ENCODE data around the gene ACAP3.

The ACAP3 gene

DNA sequence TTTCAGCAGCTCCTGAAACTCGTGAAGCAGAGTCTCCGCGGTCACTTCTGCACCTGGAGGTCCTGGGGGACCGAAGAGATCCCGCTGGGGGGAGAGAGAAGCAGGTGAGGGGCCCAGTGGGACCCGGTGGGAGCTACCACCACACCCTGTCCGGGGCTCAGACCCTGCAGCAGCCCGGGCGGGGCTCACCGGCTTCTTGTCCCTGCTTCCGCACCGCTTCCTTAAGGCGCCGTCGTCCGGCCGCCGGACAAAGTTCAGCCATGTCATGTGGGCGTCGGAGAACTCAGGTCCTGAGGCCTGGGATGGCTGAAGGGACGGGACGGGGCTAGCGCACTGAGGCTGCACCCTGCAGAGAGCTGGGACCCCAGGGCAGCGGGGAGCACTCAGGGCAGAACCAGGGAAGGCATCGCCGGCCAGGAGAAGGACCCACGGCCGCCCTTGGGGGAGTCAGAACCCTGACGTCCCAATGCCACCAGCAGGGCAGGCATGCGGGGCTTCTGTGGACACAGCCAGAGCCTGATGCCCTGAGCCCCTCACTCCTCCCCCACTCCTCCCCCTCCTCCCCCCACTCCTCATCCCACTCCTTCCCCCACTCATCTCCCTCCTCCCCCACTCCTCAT is 63.4 kb downstream of the ACAP3 start:
- DNase-seq: peak; percentile 67

DNA sequence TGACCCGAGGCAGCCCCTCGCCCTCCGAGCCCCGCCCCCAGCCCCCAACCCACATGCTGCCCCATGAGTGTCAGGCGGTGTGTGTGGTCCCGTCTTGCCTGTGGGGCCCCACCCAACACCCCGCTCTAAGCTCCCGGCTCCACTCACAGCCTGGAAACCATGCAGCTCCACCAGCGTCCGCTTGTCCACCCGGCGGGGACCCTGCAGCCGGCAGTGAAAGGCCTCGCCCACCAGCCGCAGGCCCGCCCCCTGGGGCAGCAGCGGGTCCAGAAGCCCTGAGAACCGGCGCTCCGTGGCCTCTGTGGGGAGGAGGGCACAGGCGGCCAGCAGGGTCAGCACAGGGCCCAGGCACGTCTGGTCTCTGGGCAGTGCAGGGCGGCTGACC is 63.9 kb downstream of the ACAP3 start:
- no peak for DNase-seq

- DNase-seq: no peak
Observed at GRCh38 chr1:1243266-1243660, 64.5 kb downstream of the ACAP3 start.

- DNase-seq: peak; percentile 32
Observed at GRCh38 chr1:1242461-1243265, 65.1 kb downstream of the ACAP3 start.

Data from right kidney (tissue), 1 donor.